Coronary artery (tissue), 2 donors: ENCODE results near the gene THAP11.

Source experiments
- DNase-seq: peaks from one replicate; pipeline ENCODE4 v3.0.0-alpha.2; 2017; ENCODE audit warnings: low spot score
- H3K27ac ChIP-seq, 2 donors: fragments of 200-600 bp; sonication (generic); one replicate each; pipeline ENCODE4 v1.5.1; 2016 to 2019
- H3K4me3 ChIP-seq: fragments of 200-600 bp; sonication (generic); 2 replicates; pipeline ENCODE4 v1.5.1; 2016; ENCODE audit warnings: mild to moderate bottlenecking, moderate library complexity
- TF ChIP-seq, protein P1 (sequence below): fragments of 200-600 bp; sonication (generic); IDR thresholded peaks from one replicate; pipeline ENCODE4 v1.5.1; 2019; ENCODE audit warnings: antibody characterized with exemption

Gene THAP11

DNA sequence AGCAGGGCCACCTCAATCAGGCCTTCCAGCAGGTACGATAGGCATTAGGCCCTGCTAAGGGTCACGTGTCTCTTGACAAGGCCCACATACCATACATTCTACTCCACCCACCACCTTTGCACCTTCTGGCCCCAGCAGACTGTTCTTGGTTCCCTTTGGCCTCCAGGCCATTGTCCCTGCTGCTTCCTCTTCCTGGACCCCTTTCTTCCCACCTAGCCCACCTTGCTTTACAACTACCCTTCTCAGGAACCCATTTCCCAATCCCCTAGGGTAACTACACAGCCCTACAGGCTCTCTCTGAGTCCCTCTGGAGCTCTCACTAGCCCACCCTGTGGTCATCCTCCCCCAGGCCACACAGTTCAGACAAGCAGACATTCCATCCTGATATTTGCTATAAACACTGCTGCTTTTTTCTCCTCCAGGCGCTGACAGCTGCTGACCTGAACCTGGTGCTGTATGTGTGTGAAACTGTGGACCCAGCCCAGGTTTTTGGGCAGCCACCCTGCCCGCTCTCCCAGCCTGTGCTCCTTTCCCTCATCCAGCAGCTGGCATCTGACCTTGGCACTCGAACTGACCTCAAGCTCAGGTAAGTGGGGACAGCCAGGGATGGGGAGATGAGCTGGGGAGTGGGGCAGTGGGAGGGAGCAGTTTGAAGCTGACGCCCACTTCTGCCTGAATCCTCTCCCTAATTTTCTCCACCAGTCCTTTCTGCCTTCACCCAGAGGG, 41.2 kb downstream of the THAP11 start:
- Histone ChIP-seq H3K27ac (peak overlapping the region in 1 of 2 donors; percentile 68), H3K4me3 (no peak overlapping the region)
- no peak for DNase-seq
- TF ChIP-seq, protein P1, sequence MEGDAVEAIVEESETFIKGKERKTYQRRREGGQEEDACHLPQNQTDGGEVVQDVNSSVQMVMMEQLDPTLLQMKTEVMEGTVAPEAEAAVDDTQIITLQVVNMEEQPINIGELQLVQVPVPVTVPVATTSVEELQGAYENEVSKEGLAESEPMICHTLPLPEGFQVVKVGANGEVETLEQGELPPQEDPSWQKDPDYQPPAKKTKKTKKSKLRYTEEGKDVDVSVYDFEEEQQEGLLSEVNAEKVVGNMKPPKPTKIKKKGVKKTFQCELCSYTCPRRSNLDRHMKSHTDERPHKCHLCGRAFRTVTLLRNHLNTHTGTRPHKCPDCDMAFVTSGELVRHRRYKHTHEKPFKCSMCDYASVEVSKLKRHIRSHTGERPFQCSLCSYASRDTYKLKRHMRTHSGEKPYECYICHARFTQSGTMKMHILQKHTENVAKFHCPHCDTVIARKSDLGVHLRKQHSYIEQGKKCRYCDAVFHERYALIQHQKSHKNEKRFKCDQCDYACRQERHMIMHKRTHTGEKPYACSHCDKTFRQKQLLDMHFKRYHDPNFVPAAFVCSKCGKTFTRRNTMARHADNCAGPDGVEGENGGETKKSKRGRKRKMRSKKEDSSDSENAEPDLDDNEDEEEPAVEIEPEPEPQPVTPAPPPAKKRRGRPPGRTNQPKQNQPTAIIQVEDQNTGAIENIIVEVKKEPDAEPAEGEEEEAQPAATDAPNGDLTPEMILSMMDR: no peak

DNA sequence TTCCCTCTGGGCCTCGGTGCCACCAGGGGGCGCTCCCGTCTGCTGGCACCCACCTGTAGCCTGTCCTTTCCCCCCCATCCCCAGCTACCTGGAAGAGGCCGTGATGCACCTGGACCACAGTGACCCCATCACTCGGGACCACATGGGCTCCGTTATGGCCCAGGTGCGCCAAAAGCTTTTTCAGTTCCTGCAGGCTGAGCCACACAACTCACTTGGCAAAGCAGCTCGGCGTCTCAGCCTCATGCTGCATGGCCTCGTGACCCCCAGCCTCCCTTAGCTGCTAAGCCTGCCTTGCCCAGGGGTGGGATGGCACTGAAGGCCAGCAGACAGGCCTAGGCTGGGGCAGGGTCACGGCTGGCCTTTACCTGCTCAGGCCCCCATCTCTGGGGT, 41.7 kb downstream of the THAP11 start:
- peak overlapping the region; percentile 26 to 68 for H3K27ac ChIP-seq
- TF ChIP-seq, protein P1: peak; percentile 92
- no peak overlapping the region for H3K4me3 ChIP-seq
- DNase-seq: no peak

DNA sequence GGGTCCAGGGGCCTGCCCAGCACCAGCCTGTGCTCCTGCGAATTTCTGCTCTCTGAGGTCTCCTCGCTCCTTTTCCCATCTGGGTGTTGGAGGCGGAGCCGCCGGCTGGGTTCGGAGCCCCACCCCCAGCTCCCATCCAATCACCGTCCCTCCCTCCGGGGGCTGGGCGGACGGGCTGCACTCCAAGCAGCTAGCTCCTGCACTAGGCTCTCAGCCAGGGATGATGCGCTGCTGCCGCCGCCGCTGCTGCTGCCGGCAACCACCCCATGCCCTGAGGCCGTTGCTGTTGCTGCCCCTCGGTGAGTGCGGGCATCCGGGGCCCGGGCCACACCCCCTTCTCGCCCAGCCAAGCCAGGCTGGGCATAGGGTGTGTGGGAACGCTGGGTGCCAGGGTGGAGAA, 42.6 kb downstream of the THAP11 start, which contains the start of gene NRN1L:
Gene NRN1L (plus strand): TSS at position 202 of the 400 bp plus-strand sequence. CDS start 19 bp downstream, at position 221.
- Histone ChIP-seq H3K4me3 (peak within 1 kb of the TSS; percentile 57), H3K27ac (peak within 1 kb of the TSS; percentile 26 to 68)
- TF ChIP-seq, protein P1: no peak
- DNase-seq: peak; percentile 90

DNA sequence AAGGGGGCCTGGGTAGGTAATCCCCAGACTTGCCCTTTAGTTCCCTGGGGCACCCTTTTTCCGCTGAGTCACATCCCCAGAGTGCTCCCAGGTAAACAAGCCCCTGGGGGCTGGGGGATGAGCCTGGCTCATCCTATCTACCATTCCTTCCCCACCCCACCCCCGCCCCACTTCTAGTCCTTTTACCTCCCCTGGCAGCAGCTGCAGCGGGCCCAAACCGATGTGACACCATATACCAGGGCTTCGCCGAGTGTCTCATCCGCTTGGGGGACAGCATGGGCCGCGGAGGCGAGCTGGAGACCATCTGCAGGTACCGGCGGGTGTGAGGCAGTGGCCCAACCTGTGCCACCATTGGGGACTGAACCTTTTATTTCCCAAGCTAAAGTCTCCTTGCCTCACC, 43.4 kb downstream of the THAP11 start:
- TF ChIP-seq, protein P1: no peak
- peak overlapping the region; percentile 26 to 68 for H3K27ac ChIP-seq
- H3K4me3 ChIP-seq: no peak overlapping the region
- no peak for DNase-seq

DNA sequence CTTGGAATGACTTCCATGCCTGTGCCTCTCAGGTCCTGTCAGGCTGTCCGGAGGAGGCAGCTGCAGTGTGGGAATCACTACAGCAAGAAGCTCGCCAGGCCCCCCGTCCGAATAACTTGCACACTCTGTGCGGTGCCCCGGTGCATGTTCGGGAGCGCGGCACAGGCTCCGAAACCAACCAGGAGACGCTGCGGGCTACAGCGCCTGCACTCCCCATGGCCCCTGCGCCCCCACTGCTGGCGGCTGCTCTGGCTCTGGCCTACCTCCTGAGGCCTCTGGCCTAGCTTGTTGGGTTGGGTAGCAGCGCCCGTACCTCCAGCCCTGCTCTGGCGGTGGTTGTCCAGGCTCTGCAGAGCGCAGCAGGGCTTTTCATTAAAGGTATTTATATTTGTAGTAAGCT, 43.9 kb downstream of the THAP11 start:
- DNase-seq: no peak
- H3K4me3 ChIP-seq: no peak overlapping the region
- H3K27ac ChIP-seq: no peak overlapping the region
- TF ChIP-seq, protein P1: no peak

DNA sequence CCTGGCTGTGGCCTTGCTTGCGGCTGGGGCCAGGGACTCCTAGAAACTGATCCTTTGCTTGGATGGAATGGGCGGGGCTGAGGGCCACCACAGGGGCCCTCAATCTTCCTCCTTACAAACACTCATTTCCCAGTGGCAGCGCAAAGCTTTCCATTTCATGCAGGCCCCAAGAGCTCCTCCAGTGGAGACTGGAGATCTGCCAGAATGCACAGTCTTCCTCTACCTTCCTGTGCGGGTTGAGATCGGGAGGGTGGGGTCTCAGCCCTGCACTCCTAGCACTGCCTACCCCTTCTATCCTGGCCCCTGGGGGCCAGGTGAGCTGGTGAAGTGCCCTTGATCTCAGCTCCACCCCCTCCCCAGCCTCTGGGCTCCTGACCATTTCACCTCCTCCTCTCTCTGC, 44.3 kb downstream of the THAP11 start:
- DNase-seq: no peak
- Histone ChIP-seq H3K27ac (no peak overlapping the region), H3K4me3 (no peak overlapping the region)
- TF ChIP-seq, protein P1: no peak

DNA sequence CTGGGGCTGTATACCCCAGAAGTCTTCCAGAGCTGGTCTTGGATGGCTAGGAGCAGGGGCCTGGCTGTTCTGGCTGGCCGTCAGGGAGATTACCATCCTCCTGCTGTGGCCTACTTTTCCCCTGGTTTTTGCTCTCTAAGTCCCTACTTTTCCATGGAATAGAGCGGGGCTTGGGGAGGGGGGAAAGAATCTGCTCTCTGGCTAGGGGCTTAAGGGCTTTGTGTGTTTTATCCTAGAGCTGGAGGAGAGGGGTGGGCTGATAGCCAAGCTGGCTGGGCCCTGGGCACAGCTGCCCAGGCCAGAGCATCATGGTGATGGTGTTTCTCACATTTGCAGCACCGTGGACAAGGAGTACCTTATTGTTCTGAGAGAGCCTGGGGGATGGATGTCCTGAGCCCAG, 46.2 kb downstream of the THAP11 start:
- no peak for DNase-seq
- Histone ChIP-seq H3K4me3 (no peak overlapping the region), H3K27ac (no peak overlapping the region)
- TF ChIP-seq, protein P1: no peak
